Ascending aorta (tissue), 2 donors: ENCODE measurements around the gene MLYCD. TPM values are rescaled to one million over a fixed set of nuclear protein-coding genes. Genes with fewer than 3 reads are reported as not detected.

Experiments used
- DNase-seq, 2 donors: peaks; one replicate each; pipeline ENCODE4 v3.0.0-alpha.2; 2019; ENCODE audit warnings: low spot score in 2 of 2
- H3K27ac ChIP-seq, 2 donors: fragments of 200-600 bp; sonication (generic); one replicate each; pipeline ENCODE4 v1.5.1; 2016 to 2017; ENCODE audit warnings: mild to moderate bottlenecking in 1 of 2
- H3K27me3 ChIP-seq: fragments of 200-600 bp; sonication (generic); one replicate; pipeline ENCODE4 v1.5.1; 2017
- H3K36me3 ChIP-seq, 2 donors: fragments of 200-600 bp; sonication (generic); one replicate each; pipeline ENCODE4 v1.5.1; 2016
- H3K4me1 ChIP-seq, 2 donors: fragments of 200-600 bp; sonication (generic); one replicate each; pipeline ENCODE4 v1.5.1; 2016 to 2017; ENCODE audit warnings: mild to moderate bottlenecking in 1 of 2
- H3K4me3 ChIP-seq, 2 donors: fragments of 200-600 bp; sonication (generic); one replicate each; pipeline ENCODE4 v1.5.1; 2016 to 2017; ENCODE audit warnings: mild to moderate bottlenecking in 1 of 2
- H3K9me3 ChIP-seq, 2 donors: fragments of 200-600 bp; sonication (generic); one replicate each; pipeline ENCODE4 v1.5.1; 2016
- intact Hi-C: fragments of 100-400 bp; cut with DNase I; formaldehyde crosslinking; loops from one replicate; pipeline ENCODE4 v1.15.1; 2023
- total RNA-seq: library from RNA; depleted of rRNA; stranded (reverse); fragments of >200 nt; gene quantifications from one replicate; pipeline ENCODE4 v1.1.0, GENCODE V29; 2016
- TF ChIP-seq, protein P1 (sequence below), 3 experiments: fragments of 200-600 bp in 2 of 3; fragments of 450-650 bp in 1 of 3; sonication (generic) in 2 of 3; IDR thresholded peaks; one replicate each; pipeline ENCODE4 v1.5.1; 2016 to 2019; ENCODE audit warnings: antibody characterized with exemption in 3 of 3, mild to moderate bottlenecking in 1 of 3, moderate library complexity in 1 of 3

The MLYCD gene
- total RNA-seq, 1 donor from 2014 or later, result 13.4 TPM

DNA sequence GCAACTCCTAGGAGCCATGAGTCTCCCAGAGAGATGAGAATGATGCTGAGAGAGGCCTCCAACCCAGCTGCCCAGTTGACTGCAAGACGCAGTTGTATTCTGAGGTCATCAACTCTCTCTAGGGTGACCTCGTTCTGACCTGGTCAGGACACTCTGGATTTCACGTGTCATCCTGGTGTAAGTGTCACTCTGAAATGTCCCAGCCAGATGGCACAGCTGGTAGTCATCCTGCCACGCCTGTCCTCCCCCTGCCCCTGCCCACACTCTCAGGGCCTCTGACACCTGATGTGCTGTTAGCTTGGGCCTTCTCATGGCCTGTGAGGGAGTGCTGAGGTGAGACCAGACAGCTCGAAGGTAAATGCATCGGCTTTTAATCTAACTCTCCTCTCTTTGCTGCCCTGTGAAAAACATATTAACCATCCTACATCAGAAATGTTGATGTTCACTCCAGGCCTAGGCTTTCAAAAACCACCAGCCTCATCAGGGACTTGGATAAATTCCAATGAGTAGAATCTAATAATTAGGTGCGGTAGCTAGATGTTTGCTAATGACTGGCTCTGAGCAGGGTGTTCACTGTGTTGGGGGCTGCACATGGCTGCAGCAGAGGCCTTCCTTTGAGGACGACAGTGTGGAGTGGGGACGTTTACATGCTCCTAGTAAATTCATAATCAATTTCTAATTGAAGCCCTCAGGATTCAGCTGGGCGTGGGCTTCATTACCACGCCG is 13.8 kb downstream of the MLYCD start:
- H3K4me1 ChIP-seq, result no peaks in the 10 kb centered on the region
- H3K36me3 ChIP-seq, result peaks cover 81 to 96% of the 10 kb centered on the region in 2 donors
- no peak overlapping the region for H3K4me3 ChIP-seq
- intact Hi-C loops, result no loop called here
- no peaks in the 10 kb centered on the region for H3K27me3 ChIP-seq
- no peak overlapping the region for H3K27ac ChIP-seq
- DNase-seq, result no peak
- H3K9me3 ChIP-seq, result no peaks in the 10 kb centered on the region
- TF ChIP-seq, protein P1, sequence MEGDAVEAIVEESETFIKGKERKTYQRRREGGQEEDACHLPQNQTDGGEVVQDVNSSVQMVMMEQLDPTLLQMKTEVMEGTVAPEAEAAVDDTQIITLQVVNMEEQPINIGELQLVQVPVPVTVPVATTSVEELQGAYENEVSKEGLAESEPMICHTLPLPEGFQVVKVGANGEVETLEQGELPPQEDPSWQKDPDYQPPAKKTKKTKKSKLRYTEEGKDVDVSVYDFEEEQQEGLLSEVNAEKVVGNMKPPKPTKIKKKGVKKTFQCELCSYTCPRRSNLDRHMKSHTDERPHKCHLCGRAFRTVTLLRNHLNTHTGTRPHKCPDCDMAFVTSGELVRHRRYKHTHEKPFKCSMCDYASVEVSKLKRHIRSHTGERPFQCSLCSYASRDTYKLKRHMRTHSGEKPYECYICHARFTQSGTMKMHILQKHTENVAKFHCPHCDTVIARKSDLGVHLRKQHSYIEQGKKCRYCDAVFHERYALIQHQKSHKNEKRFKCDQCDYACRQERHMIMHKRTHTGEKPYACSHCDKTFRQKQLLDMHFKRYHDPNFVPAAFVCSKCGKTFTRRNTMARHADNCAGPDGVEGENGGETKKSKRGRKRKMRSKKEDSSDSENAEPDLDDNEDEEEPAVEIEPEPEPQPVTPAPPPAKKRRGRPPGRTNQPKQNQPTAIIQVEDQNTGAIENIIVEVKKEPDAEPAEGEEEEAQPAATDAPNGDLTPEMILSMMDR (IDR thresholded peaks at IDR 0.05), result no peak

DNA sequence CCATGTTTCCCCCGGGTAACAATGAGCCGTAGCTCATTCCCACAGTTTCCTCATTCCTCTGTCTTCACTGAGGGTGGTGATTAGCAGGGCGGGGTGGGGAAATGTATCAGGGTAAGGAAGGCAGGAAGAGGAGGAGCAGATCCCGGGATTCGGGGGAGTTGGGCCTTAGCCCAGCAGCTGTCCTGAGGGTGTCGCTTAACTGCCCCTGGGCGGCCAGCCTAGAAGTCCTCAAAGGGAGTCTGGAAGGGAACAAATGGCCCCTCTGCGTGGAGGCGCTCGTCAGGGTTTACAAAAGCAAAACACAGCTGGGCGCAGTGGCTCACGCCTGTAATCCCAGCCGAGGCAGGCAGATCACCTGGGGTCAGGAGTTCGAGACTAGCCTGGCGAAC is 14.3 kb downstream of the MLYCD start:
- H3K4me1 ChIP-seq, result no peaks in the 10 kb centered on the region

DNA sequence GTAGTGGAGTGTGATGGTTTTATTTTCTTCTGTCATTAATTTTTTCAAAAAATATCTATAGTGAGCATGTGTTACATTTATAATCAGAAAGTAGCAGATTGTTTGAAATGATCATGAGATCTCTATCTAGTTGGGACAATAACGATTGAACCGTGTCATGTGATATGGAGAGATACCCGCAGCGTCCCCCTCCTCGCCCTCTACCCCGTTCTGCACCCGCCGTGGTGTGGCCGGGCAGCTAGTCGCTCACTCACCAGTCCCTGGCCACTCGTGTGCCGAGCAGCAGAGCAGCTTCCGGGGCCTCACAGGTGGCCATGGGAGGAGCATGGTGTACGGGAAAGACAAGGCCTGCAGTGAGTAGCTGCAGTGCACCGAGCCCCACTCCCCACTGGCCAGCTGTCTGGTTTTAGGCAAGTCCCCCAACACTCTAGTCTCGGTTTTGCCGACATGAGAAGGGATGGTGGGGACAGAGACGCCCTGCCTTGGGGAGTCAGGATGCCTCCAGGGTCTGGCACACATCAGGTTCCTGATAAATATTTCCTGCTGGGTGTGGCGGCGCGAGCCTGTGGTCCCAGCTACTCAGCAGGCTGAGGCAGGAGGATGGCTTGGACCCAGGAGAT is 15.3 kb downstream of the MLYCD start:
- no peaks in the 10 kb centered on the region for H3K9me3 ChIP-seq
- H3K27me3 ChIP-seq, result no peaks in the 10 kb centered on the region
- H3K36me3 ChIP-seq, result peaks cover 84 to 96% of the 10 kb centered on the region in 2 donors
- no peak overlapping the region for H3K4me3 ChIP-seq
- H3K4me1 ChIP-seq, result no peaks in the 10 kb centered on the region
- intact Hi-C loops, result no loop called here
- no peak overlapping the region for H3K27ac ChIP-seq
- no peak for DNase-seq
- TF ChIP-seq, protein P1 (IDR thresholded peaks at IDR 0.05), result no peak

More for the DNA sequence above, 14.3 kb downstream of the MLYCD start:
- TF ChIP-seq, protein P1 (IDR thresholded peaks at IDR 0.05), result no peak
- no peak for DNase-seq
- Histone ChIP-seq H3K4me3 (no peak overlapping the region), H3K27ac (no peak overlapping the region), H3K27me3 (no peaks in the 10 kb centered on the region), H3K9me3 (no peaks in the 10 kb centered on the region), H3K36me3 (peaks cover 82 to 96% of the 10 kb centered on the region in 2 donors)
- intact Hi-C loops, result no loop called here

GRCh38 chr16:83915081-83915480 is 16.2 kb downstream of the MLYCD start:
- no peaks in the 10 kb centered on the region for H3K9me3 ChIP-seq
- no peaks in the 10 kb centered on the region for H3K27me3 ChIP-seq
- TF ChIP-seq, protein P1 (IDR thresholded peaks at IDR 0.05), result no peak
- no peak overlapping the region for H3K4me3 ChIP-seq
- DNase-seq, result no peak
- H3K27ac ChIP-seq, result no peak overlapping the region
- no peaks in the 10 kb centered on the region for H3K4me1 ChIP-seq
- intact Hi-C loops, result no loop called here
- peaks cover 85 to 98% of the 10 kb centered on the region in 2 donors for H3K36me3 ChIP-seq

DNA sequence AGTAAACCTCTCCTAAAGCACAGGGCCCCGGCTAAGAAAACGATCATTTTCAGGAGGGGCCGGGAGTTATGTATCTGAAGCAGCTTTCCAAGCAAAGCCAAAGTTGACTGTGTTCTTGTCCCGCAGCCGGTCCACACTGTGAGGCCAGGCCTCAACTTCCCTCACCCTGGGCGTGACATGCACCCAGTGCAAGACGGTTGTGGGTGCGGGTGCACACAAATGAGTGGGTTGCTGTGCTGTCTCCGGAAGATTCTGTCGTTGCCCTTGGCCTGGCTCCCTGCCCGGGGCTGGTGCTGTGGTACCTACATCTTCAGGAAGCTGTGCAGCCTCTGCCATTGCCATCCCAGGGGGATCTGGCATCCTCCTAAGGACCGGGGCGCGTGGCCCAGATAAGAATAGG is 16.6 kb downstream of the MLYCD start:
- TF ChIP-seq, protein P1 (IDR thresholded peaks at IDR 0.05), result no peak
- Histone ChIP-seq H3K4me1 (no peaks in the 10 kb centered on the region), H3K27ac (no peak overlapping the region), H3K27me3 (no peaks in the 10 kb centered on the region), H3K36me3 (peaks cover 85 to 96% of the 10 kb centered on the region in 2 donors), H3K4me3 (no peak overlapping the region), H3K9me3 (no peaks in the 10 kb centered on the region)
- intact Hi-C loops, result no loop called here
- no peak for DNase-seq
